BE2C (cell line): ENCODE measurements around the gene SFRP4.

ENCODE experiments used
- DNase-seq: peaks from one replicate; pipeline ENCODE4 v3.0.0-alpha.2; 2020
- H3K27me3 ChIP-seq: fragments of 250-450 bp; sonication (Bioruptor Pico); 2 replicates; pipeline ENCODE4 v1.5.1; 2020; ENCODE audit warnings: mild to moderate bottlenecking
- H3K36me3 ChIP-seq: fragments of 250-450 bp; sonication (Bioruptor Pico); 2 replicates; pipeline ENCODE4 v1.5.1; 2020; ENCODE audit warnings: mild to moderate bottlenecking
- H3K4me1 ChIP-seq: fragments of 250-450 bp; sonication (Bioruptor Pico); 2 replicates; pipeline ENCODE4 v1.5.1; 2020
- H3K4me3 ChIP-seq: 2 replicates; pipeline ENCODE4 v1.5.1; 2011; ENCODE audit warnings: low read depth, low read length
- H3K9me3 ChIP-seq: fragments of 250-450 bp; sonication (Bioruptor Pico); 2 replicates; pipeline ENCODE4 v1.5.1; 2020
- CTCF ChIP-seq: IDR thresholded peaks from 2 replicates; pipeline ENCODE4 v1.5.1; 2012; ENCODE audit warnings: mild to moderate bottlenecking, low read depth, low read length

Gene SFRP4

GRCh38 chr7:37928878-37929277 lies 12.3 kb upstream of the SFRP4 start:
- Histone ChIP-seq H3K36me3 (no peaks in the 10 kb centered on the region), H3K4me3 (no peak overlapping the region), H3K27me3 (no peaks in the 10 kb centered on the region), H3K4me1 (no peaks in the 10 kb centered on the region), H3K9me3 (no peaks in the 10 kb centered on the region)
- no peak for TF ChIP-seq CTCF
- DNase-seq = no peak

- TF ChIP-seq CTCF = no peak
- no peak for DNase-seq
- H3K9me3 ChIP-seq = no peaks in the 10 kb centered on the region
- no peak overlapping the region for H3K4me3 ChIP-seq
- no peaks in the 10 kb centered on the region for H3K36me3 ChIP-seq
- no peaks in the 10 kb centered on the region for H3K27me3 ChIP-seq
- H3K4me1 ChIP-seq = no peaks in the 10 kb centered on the region
Observed at GRCh38 chr7:37927773-37928444, 11.3 kb upstream of the SFRP4 start.

GRCh38 chr7:37925620-37926019 lies 9.0 kb upstream of the SFRP4 start:
- Histone ChIP-seq H3K27me3 (peaks cover 9% of the 10 kb centered on the region; the same call in 1 of the 2 replicates), H3K4me3 (no peak overlapping the region), H3K4me1 (no peaks in the 10 kb centered on the region), H3K9me3 (no peaks in the 10 kb centered on the region), H3K36me3 (no peaks in the 10 kb centered on the region)
- TF ChIP-seq CTCF = no peak
- DNase-seq = no peak

GRCh38 chr7:37924491-37925041 lies 7.9 kb upstream of the SFRP4 start:
- TF ChIP-seq CTCF = no peak
- Histone ChIP-seq H3K36me3 (no peaks in the 10 kb centered on the region), H3K4me1 (no peaks in the 10 kb centered on the region), H3K4me3 (no peak overlapping the region), H3K9me3 (no peaks in the 10 kb centered on the region), H3K27me3 (peaks cover 16% of the 10 kb centered on the region)
- DNase-seq = no peak

- no peak overlapping the region for H3K4me3 ChIP-seq
- no peaks in the 10 kb centered on the region for H3K36me3 ChIP-seq
- DNase-seq = no peak
- TF ChIP-seq CTCF = no peak
- H3K27me3 ChIP-seq = peaks cover 16% of the 10 kb centered on the region
- no peaks in the 10 kb centered on the region for H3K4me1 ChIP-seq
- H3K9me3 ChIP-seq = no peaks in the 10 kb centered on the region
Observed at GRCh38 chr7:37923996-37924395, 7.4 kb upstream of the SFRP4 start.

GRCh38 chr7:37921876-37922275 lies 5.3 kb upstream of the SFRP4 start:
- Histone ChIP-seq H3K9me3 (no peaks in the 10 kb centered on the region), H3K4me1 (no peaks in the 10 kb centered on the region), H3K36me3 (no peaks in the 10 kb centered on the region), H3K4me3 (peak overlapping the region; percentile 65; the same call in 1 of the 2 replicates), H3K27me3 (peaks cover 21% of the 10 kb centered on the region)
- TF ChIP-seq CTCF = no peak
- DNase-seq = no peak
